H1 (cell line): ENCODE results near the gene SRM. TPM values are rescaled to one million over a fixed set of nuclear protein-coding genes. Genes with fewer than 3 reads are reported as not detected.

Source experiments
- CTCF ChIA-PET: fragments of 300-600 bp; sonication (Branson Sonifier 250); formaldehyde crosslinking; loops from one replicate; lab custom pipeline; 2021; ENCODE audit not compliant: partially characterized antibody; lab: Charles Lee
- POLR2A ChIA-PET: fragments of 300-600 bp; sonication (Branson Sonifier 250); formaldehyde crosslinking; loops from one replicate; lab custom pipeline; 2021; ENCODE audit warnings: inconsistent platforms; ENCODE audit not compliant: partially characterized antibody; lab: Charles Lee
- DNase-seq, 2 experiments: peaks; one replicate each; pipeline versions ENCODE4 v3.0.0 to v3.0.0-alpha.2; 2010 to 2022; ENCODE audit warnings: low spot score in 2 of 2, low read depth in 1 of 2, mixed read lengths in 1 of 2
- FAIRE-seq: peaks from 2 replicates; lab custom pipeline; 2011; peaks lifted over from hg19 to GRCh38; lab: Jason Lieb, UNC
- H2AFZ ChIP-seq: 2 replicates; pipeline ENCODE4 v1.8.1; 2012; ENCODE audit warnings: low read length, inconsistent platforms
- H2AK5ac ChIP-seq: 2 replicates; pipeline ENCODE4 v1.6.1; 2013; ENCODE audit warnings: low read depth, low read length
- H2BK120ac ChIP-seq: replicated peaks from 2 replicates; pipeline ENCODE3; 2013; ENCODE audit warnings: low read depth, low read length, inconsistent platforms
- H2BK12ac ChIP-seq: 2 replicates; pipeline ENCODE4 v1.6.1; 2013; ENCODE audit warnings: low read depth, low read length
- H2BK15ac ChIP-seq: 2 replicates; pipeline ENCODE4 v1.6.1; 2013; ENCODE audit warnings: low read length
- H2BK20ac ChIP-seq: 2 replicates; pipeline ENCODE4 v1.6.1; 2013; ENCODE audit warnings: low read length
- H2BK5ac ChIP-seq: 2 replicates; pipeline ENCODE4 v1.6.1; 2013; ENCODE audit warnings: low read depth, low read length
- H3K14ac ChIP-seq: 2 replicates; pipeline ENCODE4 v1.6.1; 2013; ENCODE audit warnings: inconsistent platforms; ENCODE audit not compliant: insufficient read length
- H3K18ac ChIP-seq: 2 replicates; pipeline ENCODE4 v1.6.1; 2013; ENCODE audit warnings: low read length; ENCODE audit errors: extremely low read depth
- H3K23ac ChIP-seq: 2 replicates; pipeline ENCODE4 v1.6.1; 2013; ENCODE audit warnings: inconsistent platforms; ENCODE audit not compliant: insufficient read length
- H3K23me2 ChIP-seq: 2 replicates; pipeline ENCODE4 v1.6.1; 2013; ENCODE audit warnings: low read depth, low read length
- H3K27ac ChIP-seq: 2 replicates; pipeline ENCODE4 v1.6.1; 2011; ENCODE audit warnings: low read depth, low read length, inconsistent platforms
- H3K27me3 ChIP-seq, 4 experiments: replicated peaks in 1 of 4; 1 replicate in 1 of 4; 2 replicates in 3 of 4; pipeline versions ENCODE4 v1.6.1 to v1.8.1; 2011 to 2013; ENCODE audit warnings: low read length in 3 of 4, mild to moderate bottlenecking in 3 of 4, inconsistent platforms in 2 of 4, mixed read lengths in 2 of 4, moderate library complexity in 1 of 4; ENCODE audit not compliant: control insufficient read depth in 3 of 4, insufficient read depth in 3 of 4; ENCODE audit errors: extremely low read depth in 1 of 4
- H3K36me3 ChIP-seq, 4 experiments: 2 replicates each; pipeline versions ENCODE4 v1.6.1 to v1.8.1; 2011 to 2013; ENCODE audit warnings: mild to moderate bottlenecking in 4 of 4, low read length in 3 of 4, moderate library complexity in 2 of 4, control low read depth in 1 of 4, inconsistent platforms in 1 of 4; ENCODE audit not compliant: insufficient read depth in 4 of 4, control insufficient read depth in 2 of 4
- H3K4ac ChIP-seq: replicated peaks from 2 replicates; pipeline ENCODE3; 2013; ENCODE audit warnings: low read length, low read depth, mixed read lengths, inconsistent platforms; ENCODE audit not compliant: insufficient read length
- H3K4me1 ChIP-seq, 4 experiments: replicated peaks in 1 of 4; 1 replicate in 1 of 4; 2 replicates in 3 of 4; pipeline versions ENCODE4 v1.6.1 to v1.8.1; 2011 to 2013; ENCODE audit warnings: low read length in 3 of 4, inconsistent platforms in 2 of 4, mixed read lengths in 1 of 4; ENCODE audit not compliant: insufficient read depth in 4 of 4, control insufficient read depth in 3 of 4
- H3K4me2 ChIP-seq, 2 experiments: 2 replicates each; pipeline versions ENCODE4 v1.6.1 to v1.8.1; 2011 to 2013; ENCODE audit warnings: low read depth in 2 of 2, low read length in 2 of 2, control low read depth in 1 of 2, inconsistent platforms in 1 of 2, mild to moderate bottlenecking in 1 of 2; ENCODE audit not compliant: insufficient read depth in 1 of 2
- H3K4me3 ChIP-seq, 4 experiments: fragments of 200-600, 300-600 bp in 1 of 4; sonication (generic), shearing (Covaris generic), sonication (Bioruptor Twin) in 1 of 4; 2 replicates each; pipeline versions ENCODE4 v1.5.1 to v1.8.1; 2011 to 2016; ENCODE audit warnings: low read length in 4 of 4, low read depth in 3 of 4, control low read depth in 2 of 4, inconsistent platforms in 2 of 4, mild to moderate bottlenecking in 2 of 4, mixed read lengths in 1 of 4, moderate library complexity in 1 of 4; ENCODE audit not compliant: insufficient read depth in 2 of 4; ENCODE audit errors: extremely low read depth in 1 of 4
- H3K56ac ChIP-seq: replicated peaks from 2 replicates; pipeline ENCODE3; 2013; ENCODE audit warnings: low read depth, mild to moderate bottlenecking, mixed read lengths, low read length, inconsistent platforms; ENCODE audit not compliant: insufficient read length
- H3K79me1 ChIP-seq: 2 replicates; pipeline ENCODE4 v1.6.1; 2013; ENCODE audit warnings: low read depth, low read length, control low read depth
- H3K79me2 ChIP-seq, 2 experiments: 2 replicates each; pipeline versions ENCODE4 v1.6.1 to v1.8.1; 2012 to 2013; ENCODE audit warnings: low read length in 2 of 2, mild to moderate bottlenecking in 2 of 2, inconsistent platforms in 1 of 2; ENCODE audit not compliant: insufficient read depth in 2 of 2, control insufficient read depth in 1 of 2
- H3K9ac ChIP-seq, 4 experiments: replicated peaks in 1 of 4; 1 replicate in 1 of 4; 2 replicates in 3 of 4; pipeline versions ENCODE4 v1.6.1 to v1.8.1; 2011 to 2013; ENCODE audit warnings: low read depth in 3 of 4, low read length in 3 of 4, control low read depth in 2 of 4, mild to moderate bottlenecking in 2 of 4, moderate library complexity in 2 of 4, inconsistent platforms in 1 of 4; ENCODE audit errors: extremely low read depth in 1 of 4
- H3K9me3 ChIP-seq, 2 experiments: 2 replicates each; pipeline versions ENCODE4 v1.6.1 to v1.8.1; 2012 to 2013; ENCODE audit warnings: mild to moderate bottlenecking in 2 of 2, moderate library complexity in 2 of 2, control low read depth in 1 of 2, inconsistent platforms in 1 of 2, low read depth in 1 of 2, low read length in 1 of 2, mixed read lengths in 1 of 2; ENCODE audit not compliant: insufficient read depth in 2 of 2
- H4K20me1 ChIP-seq, 2 experiments: replicated peaks in 1 of 2; 2 replicates each; pipeline versions ENCODE3 to v1.8.1; 2011 to 2013; ENCODE audit warnings: inconsistent platforms in 2 of 2, low read length in 2 of 2, mild to moderate bottlenecking in 1 of 2; ENCODE audit not compliant: insufficient read depth in 2 of 2, control insufficient read depth in 1 of 2
- H4K5ac ChIP-seq: 2 replicates; pipeline ENCODE4 v1.6.1; 2013; ENCODE audit warnings: low read length, low read depth, mixed read lengths, inconsistent platforms; ENCODE audit not compliant: insufficient read length
- H4K8ac ChIP-seq: 2 replicates; pipeline ENCODE4 v1.8.0; 2013; ENCODE audit warnings: mild to moderate bottlenecking, moderate library complexity, low read length, inconsistent platforms; ENCODE audit not compliant: insufficient read depth; ENCODE audit errors: extremely low read depth
- H4K91ac ChIP-seq: replicated peaks from 2 replicates; pipeline ENCODE3; 2013; ENCODE audit warnings: low read length, mixed read lengths, inconsistent platforms; ENCODE audit not compliant: insufficient read length
- ASH2L ChIP-seq: fragments of 200-600, 300-600 bp; sonication (generic); IDR thresholded peaks from one replicate; pipeline ENCODE4 v1.7.1; 2017; ENCODE audit warnings: low read length
- CEBPB ChIP-seq: IDR thresholded peaks from 2 replicates; pipeline ENCODE4 v1.6.1; 2012; ENCODE audit warnings: low read depth, low read length
- CREB1 ChIP-seq: IDR thresholded peaks from 2 replicates; pipeline ENCODE4 v1.6.1; 2012; ENCODE audit warnings: inconsistent platforms
- EGR1 ChIP-seq: IDR thresholded peaks from 2 replicates; pipeline ENCODE4 v1.6.1; 2011; ENCODE audit warnings: low read depth, low read length, borderline replicate concordance
- GABPA ChIP-seq: IDR thresholded peaks from 2 replicates; pipeline ENCODE4 v1.6.1; 2011; ENCODE audit warnings: mild to moderate bottlenecking, low read length, moderate library complexity, borderline replicate concordance; ENCODE audit not compliant: insufficient read depth
- KDM1A ChIP-seq: fragments of 200-600, 300-600 bp; sonication (generic); IDR thresholded peaks from 2 replicates; pipeline ENCODE4 v1.7.1; 2016; ENCODE audit warnings: mild to moderate bottlenecking, low read length, borderline replicate concordance
- NANOG ChIP-seq: IDR thresholded peaks from 2 replicates; pipeline ENCODE4 v1.6.1; 2011; ENCODE audit warnings: low read length, low read depth, mild to moderate bottlenecking, inconsistent platforms; ENCODE audit not compliant: insufficient read depth, poor library complexity, severe bottlenecking
- POLR2A ChIP-seq, 2 experiments: IDR thresholded peaks; 1 replicate in 1 of 2; 2 replicates in 1 of 2; pipeline ENCODE4 v1.6.1; 2011; ENCODE audit warnings: low read depth in 2 of 2, low read length in 2 of 2, mild to moderate bottlenecking in 2 of 2; ENCODE audit errors: control extremely low read depth in 1 of 2
- RAD21 ChIP-seq, 2 experiments: IDR thresholded peaks in 1 of 2; conservative IDR thresholded peaks in 1 of 2; 2 replicates each; pipeline ENCODE4 v1.6.1; 2011; ENCODE audit warnings: low read depth in 2 of 2, low read length in 2 of 2, improper control_type of control experiment in 1 of 2, inconsistent platforms in 1 of 2, mild to moderate bottlenecking in 1 of 2, moderate library complexity in 1 of 2
- RFX5 ChIP-seq: IDR thresholded peaks from 2 replicates; pipeline ENCODE4 v1.6.1; 2011; ENCODE audit warnings: low read depth, low read length, improper control_type of control experiment, borderline replicate concordance
- SRF ChIP-seq: IDR thresholded peaks from 2 replicates; pipeline ENCODE4 v1.6.1; 2011; ENCODE audit warnings: mild to moderate bottlenecking, low read depth, low read length, moderate library complexity
- ZNF274 ChIP-seq: IDR thresholded peaks from 2 replicates; pipeline ENCODE4 v1.7.0; 2012; ENCODE audit warnings: low read length, borderline replicate concordance; ENCODE audit errors: extremely low read depth
- WGBS, 2 experiments: shearing (Covaris generic) in 1 of 2; methylation state at CpG; one replicate each; pipeline versions ENCODE4 v1.1.6 to v1.1.7; 2013 to 2015; ENCODE audit warnings: low lambda C conversion rate in 2 of 2, mixed read lengths in 2 of 2, inconsistent platforms in 1 of 2, low coverage in 1 of 2, missing lambda C conversion rate in 1 of 2; ENCODE audit not compliant: insufficient replicate concordance in 2 of 2, insufficient coverage in 1 of 2, insufficient read length in 1 of 2; ENCODE audit errors: extremely low coverage in 1 of 2, missing lambda C conversion rate in 1 of 2; 5-methylcytosine and 5-hydroxymethylcytosine counted together
- polyA plus RNA-seq, 7 experiments: library from polyadenylated mRNA; depleted of rRNA in 3 of 7; stranded (reverse) in 5 of 7; unstranded in 2 of 7; fragments of >200 nt in 5 of 7; fragments of 200-250 nt in 2 of 7; gene quantifications; 1 replicate in 5 of 7; 2 replicates in 1 of 7; 4 replicates in 1 of 7; pipeline versions ENCODE4 v1.2.1 to v1.2.3, GENCODE V29; 2011 to 2013; ENCODE audit warnings: missing spikeins in 2 of 7, mixed read lengths in 2 of 7
- total RNA-seq: library from RNA; stranded (reverse); fragmentation: NEBNext Ultra II Directional; extraction: Animal tissue kit (Norgen Biotek cat#: 25700); gene quantifications from 2 replicates; pipeline ENCODE4 v1.2.1, GENCODE V29; 2021
- TF ChIP-seq, protein P1 (sequence below): IDR thresholded peaks from 2 replicates; pipeline ENCODE4 v1.6.1; 2011; ENCODE audit warnings: low read depth, mild to moderate bottlenecking, low read length; ENCODE audit not compliant: insufficient read depth

The SRM gene
- total and polyA plus RNA-seq, 2 of the 8 experiments (the other 6 are each of a cell fraction or from before 2014, with no cell fraction given), result 110 to 208 TPM

DNA sequence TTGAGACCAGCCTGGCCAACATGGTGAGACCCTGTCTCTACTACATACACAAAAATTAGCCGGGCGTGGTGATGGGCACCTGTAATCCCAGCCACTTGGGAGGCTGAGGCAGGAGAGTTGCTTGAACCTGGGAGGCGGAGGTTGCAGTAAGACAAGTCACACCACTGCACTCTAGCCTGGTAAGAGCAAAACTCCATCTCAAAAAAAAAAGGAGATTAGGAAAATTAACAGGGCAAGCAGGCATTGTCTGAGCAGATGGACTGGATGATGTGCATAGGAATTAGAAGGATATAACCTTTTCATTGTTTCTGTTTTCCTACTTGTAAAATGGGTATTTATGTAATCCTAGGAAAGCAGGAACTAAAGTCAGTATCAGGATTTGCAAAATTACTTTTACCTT, 31.8 kb downstream of the SRM start:
- Histone ChIP-seq H3K27ac (no peak overlapping the region), H2BK15ac (no peak overlapping the region), H3K56ac (no peak overlapping the region), H4K8ac (no peak overlapping the region), H3K27me3 (no peaks in the 10 kb centered on the region), H3K18ac (no peak overlapping the region), H3K79me1 (no peaks in the 10 kb centered on the region), H3K14ac (no peak overlapping the region), H2BK5ac (no peak overlapping the region), H3K4me1 (peaks cover 0 to 4% (median 0%) of the 10 kb centered on the region in 4 experiments; a peak in 3 of 7 replicates), H3K4me3 (no peak overlapping the region), H3K9ac (no peak overlapping the region), H3K23ac (no peak overlapping the region), H3K23me2 (no peaks in the 10 kb centered on the region), H2BK120ac (no peak overlapping the region), H2AK5ac (no peak overlapping the region), H2BK12ac (no peak overlapping the region), H4K91ac (no peak overlapping the region), H3K4me2 (no peak overlapping the region), H3K9me3 (no peaks in the 10 kb centered on the region; a peak in 1 of 4 replicates), H4K5ac (no peak overlapping the region), H4K20me1 (peaks cover 3 to 9% of the 10 kb centered on the region in 2 experiments), H2AFZ (no peak overlapping the region), H2BK20ac (no peak overlapping the region), H3K36me3 (peaks cover 9 to 48% (median 23%) of the 10 kb centered on the region in 4 experiments), H3K4ac (no peak overlapping the region), H3K79me2 (no peaks in the 10 kb centered on the region)
- no peak for FAIRE-seq
- POLR2A ChIA-PET, result interaction anchor here (1.4 to 1.6 kb wide), 4 partner anchors 10 to 52 kb away, joined by 4 to 8 read pairs (median 7); partner anchors contain the start of gene TARDBP
- 81% methylated on average over 3 of the region's 3 CpGs; no CpG with 5 or more reads in 1 of the 2 experiments for WGBS, 2 experiments
- TF ChIP-seq ZNF274, result no peak
- no peak for TF ChIP-seq SRF
- TF ChIP-seq CEBPB, result no peak
- no peak for TF ChIP-seq CREB1
- TF ChIP-seq NANOG, result no peak
- TF ChIP-seq RFX5, result no peak
- no peak for TF ChIP-seq ASH2L
- TF ChIP-seq KDM1A, result no peak
- no peak for TF ChIP-seq GABPA
- TF ChIP-seq RAD21 (IDR thresholded peaks at IDR 0.05 in 1 of 2, conservative IDR thresholded peaks at IDR 0.05 in 1 of 2; ENCODE audit: low read depth in 2 of 2, low read length in 2 of 2), result no peak
- no peak for TF ChIP-seq EGR1
- TF ChIP-seq, protein P1, sequence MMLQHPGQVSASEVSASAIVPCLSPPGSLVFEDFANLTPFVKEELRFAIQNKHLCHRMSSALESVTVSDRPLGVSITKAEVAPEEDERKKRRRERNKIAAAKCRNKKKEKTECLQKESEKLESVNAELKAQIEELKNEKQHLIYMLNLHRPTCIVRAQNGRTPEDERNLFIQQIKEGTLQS, result no peak
- no peak for TF ChIP-seq POLR2A (IDR thresholded peaks at IDR 0.05; ENCODE audit: control extremely low read depth in 1 of 2, low read depth in 2 of 2, low read length in 2 of 2)
- DNase-seq, result no peak
- CTCF ChIA-PET, result interaction anchor here (1.7 kb wide), 1 partner anchor 10 kb away, joined by 9 read pairs; no protein-coding TSS in a partner anchor
